ENCODE data around the gene KLHDC4. TPM values are rescaled to one million over a fixed set of nuclear protein-coding genes. Genes with fewer than 3 reads are reported as not detected.

KLHDC4 gene
- total and polyA plus RNA-seq, 4 donors, result 8.2 to 27.6 (median 14.2) TPM

DNA sequence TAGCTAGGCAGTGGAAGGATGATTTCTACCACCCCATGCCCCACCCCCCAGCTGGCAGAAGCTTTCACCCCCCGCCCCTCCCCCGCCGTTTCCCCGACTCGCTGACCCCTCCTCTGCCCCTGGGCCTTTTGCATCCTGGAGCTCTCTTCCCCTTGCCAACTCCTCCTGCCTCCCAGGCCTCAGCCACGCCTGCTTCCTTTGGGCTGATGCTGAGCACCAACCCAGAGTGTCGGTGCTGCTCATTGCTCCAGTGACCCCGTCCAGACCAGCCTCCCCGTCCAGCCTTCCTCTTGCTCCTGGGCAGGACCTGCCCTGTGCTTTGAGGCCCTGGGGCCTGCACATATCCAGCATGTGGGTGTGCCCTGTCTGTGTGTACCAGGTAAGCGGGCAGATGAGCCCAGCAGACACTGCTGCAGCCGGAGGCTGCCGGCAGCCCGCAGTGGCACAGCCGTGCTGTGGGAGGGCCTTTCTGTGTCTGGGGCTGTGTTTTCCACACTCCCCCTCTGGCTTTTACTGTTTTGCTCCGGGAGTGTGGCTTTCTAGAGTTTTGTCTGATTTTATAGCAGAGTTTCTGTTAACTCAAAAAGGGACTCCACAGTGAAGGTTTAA, 90.6 kb downstream of the KLHDC4 start:
- Histone ChIP-seq H3K36me3 (ENCODE audit: control insufficient read depth in 4 of 4, insufficient read depth in 3 of 4, low read depth in 1 of 4, low read length in 3 of 4) (no peaks in the 10 kb centered on the region), H3K4me3 (ENCODE audit: low read depth in 1 of 3, low read length in 3 of 3) (no peak overlapping the region), H3K27me3 (ENCODE audit: control insufficient read depth in 4 of 4, insufficient read depth in 4 of 4, low read length in 3 of 4) (no peaks in the 10 kb centered on the region), H3K27ac (ENCODE audit: low read depth in 1 of 2, low read length in 2 of 2) (no peak overlapping the region), H3K9ac (ENCODE audit: low read depth in 1 of 2, low read length in 2 of 2) (no peak overlapping the region), H3K9me3 (ENCODE audit: control insufficient read depth in 4 of 4, low read length in 3 of 4) (no peaks in the 10 kb centered on the region), H3K4me1 (ENCODE audit: control insufficient read depth in 4 of 4, insufficient read depth in 4 of 4, low read length in 3 of 4) (peaks cover 0 to 1% (median 0%) of the 10 kb centered on the region in 4 donors)
- no peak for TF ChIP-seq REST (IDR thresholded peaks at IDR 0.05)
- TF ChIP-seq, protein P1, sequence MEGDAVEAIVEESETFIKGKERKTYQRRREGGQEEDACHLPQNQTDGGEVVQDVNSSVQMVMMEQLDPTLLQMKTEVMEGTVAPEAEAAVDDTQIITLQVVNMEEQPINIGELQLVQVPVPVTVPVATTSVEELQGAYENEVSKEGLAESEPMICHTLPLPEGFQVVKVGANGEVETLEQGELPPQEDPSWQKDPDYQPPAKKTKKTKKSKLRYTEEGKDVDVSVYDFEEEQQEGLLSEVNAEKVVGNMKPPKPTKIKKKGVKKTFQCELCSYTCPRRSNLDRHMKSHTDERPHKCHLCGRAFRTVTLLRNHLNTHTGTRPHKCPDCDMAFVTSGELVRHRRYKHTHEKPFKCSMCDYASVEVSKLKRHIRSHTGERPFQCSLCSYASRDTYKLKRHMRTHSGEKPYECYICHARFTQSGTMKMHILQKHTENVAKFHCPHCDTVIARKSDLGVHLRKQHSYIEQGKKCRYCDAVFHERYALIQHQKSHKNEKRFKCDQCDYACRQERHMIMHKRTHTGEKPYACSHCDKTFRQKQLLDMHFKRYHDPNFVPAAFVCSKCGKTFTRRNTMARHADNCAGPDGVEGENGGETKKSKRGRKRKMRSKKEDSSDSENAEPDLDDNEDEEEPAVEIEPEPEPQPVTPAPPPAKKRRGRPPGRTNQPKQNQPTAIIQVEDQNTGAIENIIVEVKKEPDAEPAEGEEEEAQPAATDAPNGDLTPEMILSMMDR (IDR thresholded peaks at IDR 0.05; ENCODE audit: low read depth, low read length, missing input control), result no peak
- TF ChIP-seq GABPA (IDR thresholded peaks at IDR 0.05 in 1 of 2, conservative IDR thresholded peaks at IDR 0.05 in 1 of 2), result no peak
- TF ChIP-seq SP1 (IDR thresholded peaks at IDR 0.05), result no peak
- no peak for TF ChIP-seq YY1 (IDR thresholded peaks at IDR 0.05)
- TF ChIP-seq FOXA2 (IDR thresholded peaks at IDR 0.05), result no peak
- no peak for TF ChIP-seq TAF1 (conservative IDR thresholded peaks at IDR 0.05)
- TF ChIP-seq JUND (IDR thresholded peaks at IDR 0.05), result no peak
- TF ChIP-seq, protein P2, sequence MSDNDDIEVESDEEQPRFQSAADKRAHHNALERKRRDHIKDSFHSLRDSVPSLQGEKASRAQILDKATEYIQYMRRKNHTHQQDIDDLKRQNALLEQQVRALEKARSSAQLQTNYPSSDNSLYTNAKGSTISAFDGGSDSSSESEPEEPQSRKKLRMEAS (IDR thresholded peaks at IDR 0.05), result no peak
- no peak for TF ChIP-seq NR2F2 (IDR thresholded peaks at IDR 0.05)
- TF ChIP-seq RAD21 (IDR thresholded peaks at IDR 0.05), result no peak
- no peak for TF ChIP-seq RXRA (IDR thresholded peaks at IDR 0.05)
- no peak for TF ChIP-seq HNF4G (IDR thresholded peaks at IDR 0.05)
- no peak for TF ChIP-seq EGR1 (IDR thresholded peaks at IDR 0.05; ENCODE audit: low read depth in 2 of 2)
- 41% methylated on average over 15 of the region's 15 CpGs for WGBS
- no peak for DNase-seq (ENCODE audit: low spot score)

DNA sequence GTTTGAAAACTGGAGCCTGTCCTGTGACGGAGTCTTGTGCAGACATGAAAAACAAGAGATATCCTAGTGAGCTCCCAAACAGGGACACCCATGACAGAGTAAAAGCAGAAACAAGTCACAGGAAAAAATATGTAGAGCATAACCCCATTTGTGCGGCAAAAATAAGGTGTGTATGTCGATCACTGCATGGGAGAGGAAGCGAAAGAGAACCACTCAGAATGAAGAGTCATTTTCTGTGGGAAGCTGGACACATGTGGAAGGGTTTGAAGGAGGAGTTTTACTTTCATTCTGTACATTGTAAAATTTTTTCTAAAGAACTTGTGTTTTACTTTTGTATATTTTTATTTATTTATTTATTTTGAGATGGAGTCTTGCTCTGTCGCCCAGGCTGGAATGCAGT, 91.4 kb downstream of the KLHDC4 start:
- H3K36me3 ChIP-seq (ENCODE audit: control insufficient read depth in 4 of 4, insufficient read depth in 3 of 4, low read depth in 1 of 4, low read length in 3 of 4), result no peaks in the 10 kb centered on the region
- no peaks in the 10 kb centered on the region for H3K27me3 ChIP-seq (ENCODE audit: control insufficient read depth in 4 of 4, insufficient read depth in 4 of 4, low read length in 3 of 4)
- no peak overlapping the region for H3K9ac ChIP-seq (ENCODE audit: low read depth in 1 of 2, low read length in 2 of 2)
- no peak overlapping the region for H3K27ac ChIP-seq (ENCODE audit: low read depth in 1 of 2, low read length in 2 of 2)
- TF ChIP-seq RXRA (IDR thresholded peaks at IDR 0.05) (no peak), ZBTB33 (IDR thresholded peaks at IDR 0.05) (no peak), JUND (IDR thresholded peaks at IDR 0.05) (no peak), EGR1 (IDR thresholded peaks at IDR 0.05; ENCODE audit: low read depth in 2 of 2) (no peak), GABPA (IDR thresholded peaks at IDR 0.05 in 1 of 2, conservative IDR thresholded peaks at IDR 0.05 in 1 of 2) (no peak), TAF1 (conservative IDR thresholded peaks at IDR 0.05) (no peak), HNF4G (IDR thresholded peaks at IDR 0.05) (no peak), HNF4A (conservative IDR thresholded peaks at IDR 0.05) (no peak), RAD21 (IDR thresholded peaks at IDR 0.05) (no peak), SP1 (IDR thresholded peaks at IDR 0.05) (no peak), REST (IDR thresholded peaks at IDR 0.05) (no peak), YY1 (IDR thresholded peaks at IDR 0.05) (no peak), FOXA2 (IDR thresholded peaks at IDR 0.05) (no peak)
- TF ChIP-seq, protein P2 (IDR thresholded peaks at IDR 0.05), result no peak
- peaks cover 0 to 1% (median 0%) of the 10 kb centered on the region in 4 donors for H3K4me1 ChIP-seq (ENCODE audit: control insufficient read depth in 4 of 4, insufficient read depth in 4 of 4, low read length in 3 of 4)
- 82% methylated on average over 5 of the region's 5 CpGs for WGBS
- H3K9me3 ChIP-seq (ENCODE audit: control insufficient read depth in 4 of 4, low read length in 3 of 4), result no peaks in the 10 kb centered on the region
- no peak for DNase-seq (ENCODE audit: low spot score)
- H3K4me3 ChIP-seq (ENCODE audit: low read depth in 1 of 3, low read length in 3 of 3), result no peak overlapping the region

Measured in liver (tissue), 9 donors.